ENCODE results near the gene DACH1.

Gene DACH1

GRCh38 chr13:71801781-71802180, 65.2 kb downstream of the DACH1 start:
- DNase-seq (ENCODE audit: low read depth), result no peak
- H3K4me3 ChIP-seq (ENCODE audit: low read depth, low read length), result no peak overlapping the region
- no peak for TF ChIP-seq CTCF (IDR thresholded peaks at IDR 0.05; ENCODE audit: control insufficient read depth, extremely low read depth, insufficient read depth)

- no peak for TF ChIP-seq CTCF (IDR thresholded peaks at IDR 0.05; ENCODE audit: control insufficient read depth, extremely low read depth, insufficient read depth)
- no peak for DNase-seq (ENCODE audit: low read depth)
- H3K4me3 ChIP-seq (ENCODE audit: low read depth, low read length), result no peak overlapping the region
Observed at GRCh38 chr13:71801165-71801760, 65.7 kb downstream of the DACH1 start.

GRCh38 chr13:71799324-71799723, 67.7 kb downstream of the DACH1 start:
- DNase-seq (ENCODE audit: low read depth), result no peak
- no peak overlapping the region for H3K4me3 ChIP-seq (ENCODE audit: low read depth, low read length)
- no peak for TF ChIP-seq CTCF (IDR thresholded peaks at IDR 0.05; ENCODE audit: control insufficient read depth, extremely low read depth, insufficient read depth)

- DNase-seq (ENCODE audit: low read depth), result no peak
- H3K4me3 ChIP-seq (ENCODE audit: low read depth, low read length), result no peak overlapping the region
- no peak for TF ChIP-seq CTCF (IDR thresholded peaks at IDR 0.05; ENCODE audit: control insufficient read depth, extremely low read depth, insufficient read depth)
Observed at GRCh38 chr13:71798707-71799106, 68.3 kb downstream of the DACH1 start.

GRCh38 chr13:71797517-71797916, 69.5 kb downstream of the DACH1 start:
- no peak for DNase-seq (ENCODE audit: low read depth)
- H3K4me3 ChIP-seq (ENCODE audit: low read depth, low read length), result no peak overlapping the region
- TF ChIP-seq CTCF (IDR thresholded peaks at IDR 0.05; ENCODE audit: control insufficient read depth, extremely low read depth, insufficient read depth), result no peak

- no peak overlapping the region for H3K4me3 ChIP-seq (ENCODE audit: low read depth, low read length)
- DNase-seq (ENCODE audit: low read depth), result no peak
- no peak for TF ChIP-seq CTCF (IDR thresholded peaks at IDR 0.05; ENCODE audit: control insufficient read depth, extremely low read depth, insufficient read depth)
Observed at GRCh38 chr13:71789693-71790329, 77.2 kb downstream of the DACH1 start.

GRCh38 chr13:71789037-71789436, 78.0 kb downstream of the DACH1 start:
- no peak overlapping the region for H3K4me3 ChIP-seq (ENCODE audit: low read depth, low read length)
- no peak for TF ChIP-seq CTCF (IDR thresholded peaks at IDR 0.05; ENCODE audit: control insufficient read depth, extremely low read depth, insufficient read depth)
- no peak for DNase-seq (ENCODE audit: low read depth)
